C4-2B (cell line): Measurements from ENCODE around the gene COL23A1.

ENCODE experiments used
- CTCF ChIP-seq: fragments of 450-650 bp; conservative IDR thresholded peaks from 2 replicates; pipeline ENCODE4 v1.5.1; 2017; ENCODE audit warnings: mild to moderate bottlenecking
- ZFX ChIP-seq: fragments of 450-650 bp; IDR thresholded peaks from 2 replicates; pipeline ENCODE4 v1.6.1; 2017

- no peak for TF ChIP-seq CTCF
- no peak for TF ChIP-seq ZFX
Measured at GRCh38 chr5:178586396-178586795, 3.8 kb downstream of the COL23A1 start.
